Embryonic facial prominence (tissue), 1 donor: Measurements from ENCODE around the gene RING1.
A peak's percentile ranks its signal among the peaks of the same experiment; 100 is the strongest.

Source experiments
- DNase-seq: peaks from one replicate; pipeline ENCODE4 v3.0.0-alpha.2; 2016; ENCODE audit errors: extremely low spot score

Gene RING1

DNA sequence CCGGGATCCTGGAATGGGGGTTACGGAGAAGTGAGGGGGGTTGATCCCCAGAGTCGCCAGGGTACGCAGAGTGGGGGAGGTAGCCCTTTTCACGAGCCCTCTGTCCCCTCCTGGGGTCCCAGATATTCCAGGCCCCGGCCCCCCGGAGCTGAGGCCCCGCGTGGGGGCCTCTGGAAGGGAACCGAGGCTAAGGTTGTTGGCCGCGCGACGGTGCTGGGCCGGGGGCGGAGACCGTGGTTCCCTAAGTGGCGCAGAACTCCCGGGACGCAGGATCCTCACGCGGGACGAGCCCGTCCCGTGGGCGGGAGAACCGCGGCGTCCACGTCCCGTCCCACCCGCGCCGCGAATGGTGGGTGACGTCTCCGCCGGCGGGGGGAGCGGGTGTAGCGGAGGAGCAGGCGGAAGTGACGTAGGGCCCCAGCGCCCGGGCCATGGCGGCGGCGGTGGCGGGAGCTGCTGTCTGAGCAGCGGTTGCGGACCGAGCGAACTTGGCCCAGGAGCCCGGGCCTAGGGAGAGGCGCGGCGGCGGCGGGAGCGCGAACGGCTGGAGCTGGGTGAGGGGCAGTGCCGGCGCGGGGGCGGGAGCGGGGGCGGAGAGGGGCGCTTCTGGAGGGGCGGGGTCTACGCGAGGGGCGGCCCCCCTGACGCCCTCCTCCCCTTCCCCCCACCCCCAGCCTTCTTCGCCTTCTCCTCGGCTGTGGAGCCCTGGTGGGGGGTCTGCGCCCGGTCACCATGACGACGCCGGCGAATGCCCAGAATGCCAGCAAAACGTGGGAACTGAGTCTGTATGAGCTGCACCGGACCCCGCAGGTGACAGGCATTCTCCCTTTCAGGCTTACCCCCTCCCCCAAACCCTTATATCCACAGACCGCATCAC lies at the start of gene RING1:
Gene RING1 (plus strand): TSS at position 410 of the 877 bp plus-strand sequence. CDS start 323 bp downstream, at position 733.
- DNase-seq: peak; percentile 86

DNA sequence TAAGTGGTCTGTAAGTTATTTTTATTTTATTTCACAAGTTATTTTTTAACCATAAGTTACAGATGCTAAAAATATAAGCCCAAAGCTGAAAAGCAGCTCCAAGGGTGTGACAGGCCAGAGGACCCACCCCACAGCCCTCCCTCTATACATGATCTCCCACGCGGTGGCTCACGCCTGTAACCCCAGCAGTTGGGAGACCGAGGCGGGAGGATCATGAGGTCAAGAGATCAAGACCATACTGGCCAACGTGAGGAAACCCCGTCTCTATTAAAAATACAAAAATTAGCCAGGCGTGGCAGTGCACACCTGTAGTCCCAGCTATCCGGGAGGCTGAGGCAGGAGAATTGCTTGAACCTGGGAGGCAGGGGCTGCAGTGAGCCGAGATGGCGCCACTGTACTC lies 48.2 kb upstream of the RING1 start:
- DNase-seq: no peak

DNA sequence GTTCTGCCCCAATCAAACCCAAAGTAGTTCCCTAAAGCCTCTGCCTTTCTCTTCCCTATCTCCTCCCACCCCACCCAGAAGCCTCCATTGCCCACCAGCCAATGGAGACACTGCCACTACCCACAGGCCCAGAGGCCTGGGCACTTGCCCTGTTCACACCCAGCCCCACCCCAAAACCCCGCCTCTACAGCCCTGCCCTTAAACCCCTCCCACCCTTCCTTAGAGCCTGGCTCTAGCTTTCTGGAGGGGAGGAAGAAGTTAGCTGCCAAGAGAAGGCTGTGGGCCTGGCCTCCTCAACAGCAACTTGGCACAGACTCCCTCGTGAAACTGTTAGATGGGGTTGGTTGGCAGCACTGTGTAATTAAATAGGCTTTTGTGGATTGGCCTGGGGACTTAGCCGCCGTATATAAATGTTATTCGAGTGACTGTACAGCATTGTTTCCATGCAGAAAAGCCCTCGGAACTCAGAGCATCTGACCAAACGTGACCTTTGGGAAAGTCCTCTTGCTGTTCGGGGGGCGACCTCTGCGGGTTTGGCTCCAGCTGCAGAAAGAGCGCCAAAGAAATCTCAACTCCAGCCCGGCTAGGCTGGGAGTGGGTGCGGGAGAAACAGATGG lies 47.5 kb upstream of the RING1 start:
- DNase-seq: peak; percentile 10

DNA sequence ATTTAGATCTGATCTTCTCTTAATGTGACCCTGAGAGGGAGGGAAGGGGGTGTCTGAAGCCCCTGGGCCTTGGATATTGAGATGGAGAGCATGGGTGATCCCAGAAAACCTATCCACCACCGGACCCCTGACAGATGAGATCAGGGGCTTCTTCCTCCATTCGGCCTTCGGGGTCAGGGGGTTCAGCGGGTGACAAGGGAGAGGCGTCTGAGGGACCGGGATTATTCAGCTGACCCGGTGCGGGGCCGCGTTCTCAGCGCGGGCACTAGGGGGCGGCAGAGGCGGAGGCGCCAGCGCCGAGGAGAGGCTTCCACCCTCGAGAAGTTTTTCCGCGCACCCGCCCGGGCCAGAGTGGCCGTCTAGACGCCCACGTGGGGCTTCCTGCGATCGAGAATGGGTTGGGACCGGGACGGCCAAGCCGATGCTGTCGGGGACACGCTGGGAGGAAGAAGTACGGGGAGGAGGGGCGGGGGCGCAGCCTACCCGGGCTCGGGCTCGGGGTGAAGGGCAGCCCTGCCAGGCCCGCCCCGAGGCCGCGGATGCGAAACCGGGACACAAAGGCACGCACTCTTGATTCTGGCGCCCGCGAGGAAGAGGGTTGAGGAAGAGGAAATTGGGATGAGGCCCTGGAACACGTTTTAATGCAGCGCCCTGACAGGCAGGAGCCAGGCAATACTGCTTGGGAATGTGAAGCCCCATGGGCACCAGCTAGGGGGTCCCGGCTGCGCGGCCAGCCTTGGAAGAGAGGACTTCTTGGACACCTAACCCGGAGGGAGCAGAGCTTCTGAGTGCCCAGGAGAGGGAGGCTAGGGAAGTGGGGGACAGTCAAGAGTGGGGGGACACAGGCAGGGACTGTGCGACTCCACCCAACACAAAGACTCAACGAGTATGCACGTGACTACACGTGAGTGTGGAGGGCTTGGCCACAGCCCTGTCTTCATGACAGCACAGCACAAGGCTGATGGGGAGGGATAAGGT lies 46.7 kb upstream of the RING1 start:
- DNase-seq: peak; percentile 40

DNA sequence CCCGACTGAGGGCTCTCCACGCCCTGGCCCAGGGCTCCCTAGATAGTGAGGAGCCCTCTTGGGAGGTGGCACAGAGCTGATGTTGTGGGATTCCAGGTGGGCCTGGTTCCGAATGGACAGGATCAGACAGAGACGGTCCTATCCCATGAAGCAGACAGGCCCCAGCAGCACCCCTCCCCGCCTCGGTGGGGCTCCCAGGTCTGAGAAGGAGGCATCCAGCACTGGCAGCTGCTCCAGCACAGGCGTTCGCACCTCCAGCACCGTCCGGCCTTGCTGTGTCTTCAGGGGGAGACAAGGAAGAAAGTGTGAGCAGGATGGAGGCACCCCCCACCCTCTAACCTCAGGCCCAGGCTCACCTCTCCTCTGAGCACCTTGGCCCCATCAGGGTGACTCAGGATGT lies 44.8 kb upstream of the RING1 start:
- DNase-seq: no peak

DNA sequence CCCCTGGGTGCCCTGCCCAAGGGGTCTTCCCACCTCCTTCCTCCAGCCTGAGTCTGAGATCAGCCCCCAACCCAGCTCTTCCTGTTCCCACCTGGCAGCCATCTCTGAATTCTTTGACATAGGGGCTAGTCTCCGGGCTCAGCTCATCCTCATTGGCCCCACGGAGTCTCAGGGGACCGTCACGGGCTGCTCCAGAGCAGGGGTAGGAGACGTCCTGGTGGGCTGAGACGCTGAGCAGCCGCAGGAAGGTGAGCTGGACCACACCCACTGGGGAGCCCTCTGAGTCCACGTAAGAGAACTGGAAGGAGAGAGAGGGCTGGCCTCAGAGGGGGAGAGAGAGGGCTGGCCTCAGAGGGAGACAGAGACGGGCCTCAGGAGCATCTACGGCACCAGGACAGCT lies 44.1 kb upstream of the RING1 start:
- no peak for DNase-seq

DNA sequence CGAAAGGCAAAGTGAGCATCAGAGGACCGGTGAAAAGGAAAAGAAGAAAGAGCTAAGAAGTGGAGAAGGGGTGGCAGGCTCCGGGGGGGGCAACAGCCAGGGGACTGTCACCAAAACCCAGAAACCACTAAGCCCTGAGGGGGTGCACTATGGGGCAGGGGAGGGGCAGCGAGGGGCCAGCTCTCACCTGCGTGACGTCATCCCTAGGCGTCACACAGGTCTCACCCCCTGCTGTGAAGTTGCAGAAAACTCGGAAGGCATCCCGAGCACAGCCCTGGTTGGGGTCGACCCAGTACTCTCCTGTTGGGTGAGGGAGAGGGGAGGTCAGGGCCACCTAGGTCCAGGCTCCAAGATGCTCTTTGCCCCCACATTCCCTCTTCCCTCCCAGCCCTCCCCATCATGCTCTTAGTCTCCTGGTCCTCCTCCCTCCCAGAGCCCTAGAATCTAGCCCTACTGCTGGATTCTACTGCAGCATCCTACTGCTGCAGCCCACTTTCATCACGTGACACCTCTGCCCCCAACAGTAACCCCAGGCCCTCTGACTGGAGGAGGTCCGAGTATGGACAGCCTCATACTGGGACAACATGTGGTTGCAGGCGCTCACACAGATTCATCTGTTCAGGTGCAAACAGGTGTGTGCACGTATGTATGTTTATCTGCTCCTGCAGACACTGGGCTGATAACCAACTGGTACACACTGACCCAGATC lies 43.5 kb upstream of the RING1 start:
- no peak for DNase-seq

DNA sequence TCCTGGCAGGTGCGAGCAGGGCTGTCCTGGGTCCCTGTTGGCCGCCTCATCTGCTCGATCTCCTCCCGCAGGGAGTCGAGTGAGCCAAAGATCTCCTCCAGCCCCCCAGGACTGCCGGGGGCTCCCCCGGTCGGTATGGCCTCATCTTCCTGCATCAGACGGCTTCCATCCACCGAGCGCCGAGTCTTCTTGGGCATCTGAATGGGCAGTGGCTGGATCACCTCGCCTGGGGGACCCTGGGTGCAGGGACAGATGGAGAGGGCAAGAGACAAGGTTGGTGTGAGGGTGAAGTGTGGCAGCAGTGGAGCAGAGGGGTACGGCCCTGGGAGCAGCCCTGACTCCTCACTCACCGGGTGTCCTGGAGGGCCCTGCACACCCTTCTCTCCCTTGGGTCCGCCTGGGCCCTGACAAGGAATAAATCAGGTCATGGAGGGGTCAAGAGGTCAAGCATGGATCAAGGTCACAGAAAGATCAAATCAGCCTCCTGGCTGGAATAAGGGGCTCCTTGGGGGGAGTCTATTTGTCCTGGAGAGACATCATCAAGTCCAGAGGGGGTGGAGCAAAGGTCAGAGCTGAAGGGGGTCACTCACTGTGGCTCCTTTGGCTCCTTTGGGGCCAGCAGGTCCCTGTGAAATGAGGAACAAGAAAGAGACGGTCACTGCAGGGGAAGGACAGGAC lies 42.6 kb upstream of the RING1 start:
- DNase-seq: no peak

DNA sequence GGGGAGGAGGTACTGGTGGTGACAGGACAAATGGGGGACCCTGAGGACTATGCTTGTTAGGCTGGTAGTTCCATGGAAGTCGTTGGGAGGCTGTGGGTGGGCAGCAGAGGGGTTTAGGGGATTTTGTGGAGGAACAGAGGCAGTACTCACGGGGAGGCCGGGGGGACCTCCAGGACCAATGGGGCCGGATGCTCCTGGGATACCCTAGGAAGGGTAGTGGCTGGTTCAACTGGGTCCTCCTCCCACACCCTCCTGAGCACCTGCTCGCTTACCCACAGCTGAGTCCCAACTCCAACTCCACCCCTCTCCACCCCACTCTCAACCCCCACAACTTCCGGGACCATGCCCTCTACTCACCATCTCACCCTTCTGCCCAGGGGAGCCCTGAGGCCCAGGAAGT lies 41.9 kb upstream of the RING1 start:
- DNase-seq: no peak

DNA sequence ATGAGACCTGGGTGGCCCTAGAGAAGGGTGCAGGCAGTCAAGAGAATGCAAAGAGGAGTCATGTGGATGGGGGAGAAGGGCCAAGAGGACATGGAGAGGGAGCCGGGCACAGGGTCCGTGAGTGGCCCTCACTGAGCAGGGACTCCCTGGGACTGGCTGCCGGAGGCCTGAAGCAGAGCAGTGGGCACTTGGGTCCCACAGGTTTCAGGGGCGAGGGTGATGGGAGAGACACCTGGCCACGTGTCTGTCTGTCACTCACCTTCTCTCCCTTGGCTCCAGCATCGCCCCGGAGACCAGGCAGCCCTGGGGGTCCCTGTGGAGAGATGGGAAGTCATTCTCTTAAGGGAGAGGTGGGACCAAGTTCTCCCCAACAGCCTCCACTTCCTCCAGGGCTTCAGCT lies 41.5 kb upstream of the RING1 start:
- no peak for DNase-seq

DNA sequence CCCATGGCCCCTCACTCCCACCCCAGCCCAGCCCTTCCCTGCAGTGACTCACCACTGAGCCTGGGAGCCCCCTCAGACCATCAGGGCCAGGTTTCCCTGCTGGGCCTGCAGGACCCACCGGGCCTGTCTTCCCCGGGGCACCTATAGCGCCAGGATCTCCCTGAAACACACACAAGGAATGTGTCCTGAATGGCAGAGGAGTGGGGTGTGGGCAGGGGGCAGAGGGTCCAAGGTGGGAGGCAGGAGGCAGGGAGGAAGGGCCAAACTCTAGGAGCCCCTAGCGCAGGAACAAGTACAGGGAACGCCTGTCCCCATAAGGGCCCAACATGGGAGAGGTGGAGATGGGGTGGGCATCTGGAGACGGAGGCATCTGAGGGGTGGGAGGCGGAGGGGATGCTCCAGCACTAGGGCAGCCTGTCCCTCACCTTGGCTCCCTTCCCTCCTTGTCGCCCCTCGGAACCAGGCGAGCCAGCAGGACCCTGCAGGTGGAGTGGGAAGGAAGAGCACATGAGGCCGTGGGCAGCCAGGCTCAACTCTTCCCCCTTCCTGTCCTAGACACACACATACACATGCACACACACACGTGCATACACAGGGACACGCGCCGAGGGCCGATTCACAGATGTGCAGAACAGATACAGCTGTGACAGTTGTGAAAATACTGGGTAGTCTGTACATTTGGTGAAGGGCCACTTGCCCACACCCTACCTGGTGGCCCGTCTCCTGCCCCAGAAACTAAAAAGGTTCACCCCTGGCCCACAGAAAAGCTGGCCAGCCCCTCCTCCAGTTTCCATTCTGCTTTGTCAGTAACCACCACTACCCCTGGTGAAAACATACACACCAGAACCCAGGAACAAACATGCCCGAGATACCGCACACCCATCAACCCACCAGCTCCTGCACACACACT lies 40.7 kb upstream of the RING1 start:
- no peak for DNase-seq

DNA sequence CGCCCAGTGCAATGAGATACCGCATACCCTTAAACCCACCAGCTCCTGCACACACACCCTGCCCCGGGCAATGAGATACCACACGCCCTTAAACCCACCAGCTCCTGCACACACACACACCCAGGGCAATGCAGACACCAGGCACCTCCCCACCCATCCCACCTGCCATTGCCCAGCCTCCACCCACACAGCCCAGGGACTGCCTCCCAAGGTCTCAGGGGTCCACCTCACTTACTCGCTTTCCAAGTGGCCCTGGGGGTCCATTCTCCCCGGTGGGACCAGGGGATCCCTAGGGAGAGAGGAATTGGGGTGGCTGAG lies 40.1 kb upstream of the RING1 start:
- DNase-seq: no peak

DNA sequence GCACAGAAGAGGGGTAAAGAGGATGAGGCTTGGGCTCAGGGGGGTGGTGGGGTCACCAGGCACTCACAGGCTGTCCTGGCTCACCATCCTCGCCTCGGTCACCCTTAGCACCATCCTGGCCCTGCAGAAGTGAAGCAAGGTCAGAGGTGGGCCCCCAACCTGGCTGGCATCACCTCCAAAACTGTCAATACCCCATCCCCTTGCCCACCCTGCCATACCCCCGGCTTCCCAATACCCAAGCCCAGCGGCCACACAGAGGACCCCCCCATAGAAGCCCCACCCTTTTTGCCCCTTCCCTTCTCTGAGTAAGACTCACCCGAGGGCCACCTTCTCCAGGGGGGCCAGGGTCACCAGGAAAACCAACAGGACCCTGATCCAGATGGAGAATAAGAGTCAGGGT lies 39.7 kb upstream of the RING1 start:
- DNase-seq: no peak

DNA sequence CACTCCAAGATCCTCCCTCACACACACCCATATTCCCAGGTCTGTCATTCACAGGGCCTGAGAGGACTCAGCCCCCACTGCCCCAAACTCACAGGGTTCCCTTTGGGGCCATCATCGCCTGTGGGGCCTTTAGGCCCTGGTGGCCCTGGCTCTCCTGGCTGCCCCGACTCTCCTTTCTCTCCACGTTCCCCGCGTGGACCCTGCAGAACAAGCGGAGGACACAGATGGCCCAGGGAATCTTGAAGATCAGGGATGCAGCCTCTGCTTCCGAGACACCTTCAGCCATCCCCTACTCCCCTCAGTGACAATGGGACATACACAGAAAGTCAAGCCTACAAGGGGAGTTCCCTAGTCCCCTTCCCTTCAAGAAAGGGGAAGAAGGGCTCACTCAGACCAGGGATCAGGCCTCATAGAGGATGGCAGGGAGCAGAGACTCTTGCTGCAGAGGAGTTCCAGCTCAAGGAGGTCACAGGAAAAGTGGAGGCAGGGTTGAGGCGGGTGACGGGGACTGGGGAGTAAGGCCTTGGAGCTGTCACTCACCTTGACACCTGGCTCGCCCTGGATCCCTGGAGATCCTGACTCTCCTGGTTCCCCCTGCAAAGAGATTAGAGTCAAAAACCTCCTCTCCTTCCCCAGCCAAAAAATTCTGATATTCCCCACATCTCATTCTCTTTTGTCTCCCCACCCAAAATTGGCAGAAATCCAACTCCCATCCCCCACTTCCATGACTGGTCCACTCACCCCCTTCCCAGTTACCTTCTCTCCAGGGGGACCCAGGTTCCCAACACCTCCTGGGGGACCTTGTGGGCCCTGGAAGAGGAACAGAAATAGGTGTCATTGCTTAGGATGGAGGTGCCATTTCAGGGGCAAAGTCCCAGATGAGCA lies 38.8 kb upstream of the RING1 start:
- no peak for DNase-seq

DNA sequence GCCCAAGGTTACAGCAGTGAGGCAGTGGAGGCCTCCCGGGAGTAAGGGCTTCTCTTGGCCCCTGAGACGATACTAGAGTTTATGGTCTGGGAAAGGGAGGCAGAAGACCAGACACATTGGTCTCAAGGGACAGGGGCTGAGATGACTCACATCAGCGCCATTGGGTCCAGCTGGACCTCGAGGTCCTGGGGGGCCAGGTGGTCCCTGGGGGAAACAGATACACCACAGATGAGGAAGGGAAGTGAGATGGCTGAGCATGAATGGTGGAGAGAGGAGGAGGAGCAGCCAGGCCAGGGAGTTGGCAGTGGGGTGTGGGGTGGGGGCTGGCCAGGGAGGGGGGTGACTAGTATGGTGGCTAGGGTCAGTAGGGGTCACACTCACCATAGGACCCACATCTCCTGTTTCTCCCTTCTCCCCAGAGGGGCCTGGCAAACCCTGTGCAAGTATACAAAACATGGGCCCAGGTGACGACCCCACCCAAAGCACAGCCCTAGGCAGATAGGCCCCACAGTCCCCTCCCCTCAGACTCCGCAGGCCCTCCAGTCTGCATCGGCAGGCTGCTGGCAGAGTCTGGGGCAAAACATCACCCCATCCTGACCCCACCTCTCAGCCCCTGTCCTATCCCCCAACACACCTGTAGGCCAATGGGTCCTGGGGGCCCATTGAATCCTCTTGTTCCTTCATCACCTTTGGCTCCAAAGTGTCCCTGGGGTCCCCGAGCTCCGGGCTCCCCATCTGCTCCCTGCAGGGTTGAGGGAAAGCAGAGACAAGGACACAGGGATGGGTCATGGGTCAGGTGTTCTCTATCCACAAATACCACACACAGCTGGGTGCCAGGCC lies 37.9 kb upstream of the RING1 start:
- no peak for DNase-seq

DNA sequence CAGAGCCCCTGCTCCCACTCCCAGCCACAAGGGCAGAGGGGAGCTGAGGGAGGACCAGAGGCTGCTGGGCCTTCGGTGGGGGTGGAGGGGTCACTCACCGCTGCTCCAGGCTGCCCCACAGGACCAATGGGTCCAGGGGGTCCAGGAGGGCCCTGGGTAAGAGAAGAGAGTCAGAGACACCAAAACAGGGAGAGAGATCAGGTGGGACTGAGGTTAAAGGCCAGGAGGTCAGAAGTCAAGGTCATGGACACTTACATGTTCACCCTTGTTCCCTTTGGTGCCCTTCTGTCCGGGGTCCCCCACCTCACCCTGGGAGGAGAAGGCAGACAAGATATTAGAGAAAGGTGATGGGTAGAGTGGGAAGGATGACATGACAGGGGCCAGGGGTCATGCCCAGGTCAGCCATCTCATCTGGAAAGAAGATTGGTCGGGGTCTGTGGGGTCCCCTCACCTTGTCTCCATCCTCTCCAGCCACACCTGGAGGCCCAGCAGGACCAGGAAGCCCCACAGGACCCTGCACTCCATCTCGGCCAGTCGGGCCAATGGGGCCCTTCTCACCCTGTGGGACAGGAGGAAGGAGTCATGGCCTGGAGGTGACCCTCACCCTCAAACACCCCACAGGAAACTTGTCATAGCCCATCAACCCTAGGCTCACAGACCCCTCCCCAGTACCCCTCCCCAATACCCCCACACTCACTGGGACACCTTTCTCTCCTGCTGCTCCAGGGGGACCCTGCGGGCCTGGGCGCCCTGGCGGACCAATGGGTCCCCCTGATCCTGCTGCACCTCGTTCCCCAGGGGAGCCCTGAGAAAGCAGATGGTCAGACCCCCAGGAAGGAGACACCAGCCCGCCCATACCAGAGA lies 37.1 kb upstream of the RING1 start:
- DNase-seq: no peak
